ENCODE measurements around the gene ARHGAP24.

The ARHGAP24 gene

GRCh38 chr4:85756938-85757337, 282.0 kb downstream of the ARHGAP24 start:
- DNase-seq, result no peak
- Histone ChIP-seq H3K4me2 (ENCODE audit: low read depth, low read length) (no peak overlapping the region), H3K4me3 (ENCODE audit: low read length) (no peak overlapping the region), H3K9me3 (replicated peaks; ENCODE audit: insufficient read depth, low read length) (no peaks in the 10 kb centered on the region), H3K27me3 (replicated peaks; ENCODE audit: insufficient read depth, low read length) (no peaks in the 10 kb centered on the region), H3F3A (ENCODE audit: insufficient read depth, low read length) (no peaks in the 10 kb centered on the region), H3K4me1 (ENCODE audit: low read length) (no peaks in the 10 kb centered on the region), H3K36me3 (replicated peaks; ENCODE audit: insufficient read depth, low read length) (no peaks in the 10 kb centered on the region), H3K79me2 (ENCODE audit: low read length) (no peaks in the 10 kb centered on the region), H4K20me1 (ENCODE audit: insufficient read depth, low read length) (no peaks in the 10 kb centered on the region), H3K27ac (ENCODE audit: low read length) (no peak overlapping the region), H3K9ac (ENCODE audit: low read length) (no peak overlapping the region), H3K9me2 (replicated peaks; ENCODE audit: insufficient read depth, low read length) (no peaks in the 10 kb centered on the region), H2AFZ (ENCODE audit: low read length) (no peak overlapping the region)
- TF ChIP-seq EZH2 (optimal IDR thresholded peaks at IDR 0.05; ENCODE audit: low read depth, low read length), result no peak
- peak; percentile 26 for TF ChIP-seq CTCF (IDR thresholded peaks at IDR 0.05; ENCODE audit: low read length)

GRCh38 chr4:85759388-85759787, 284.4 kb downstream of the ARHGAP24 start:
- Histone ChIP-seq H3K79me2 (ENCODE audit: low read length) (no peaks in the 10 kb centered on the region), H3K27ac (ENCODE audit: low read length) (no peak overlapping the region), H3F3A (ENCODE audit: insufficient read depth, low read length) (no peaks in the 10 kb centered on the region), H3K9ac (ENCODE audit: low read length) (no peak overlapping the region), H2AFZ (ENCODE audit: low read length) (no peak overlapping the region), H3K27me3 (replicated peaks; ENCODE audit: insufficient read depth, low read length) (no peaks in the 10 kb centered on the region), H3K9me2 (replicated peaks; ENCODE audit: insufficient read depth, low read length) (no peaks in the 10 kb centered on the region), H4K20me1 (ENCODE audit: insufficient read depth, low read length) (no peaks in the 10 kb centered on the region), H3K4me1 (ENCODE audit: low read length) (no peaks in the 10 kb centered on the region), H3K36me3 (replicated peaks; ENCODE audit: insufficient read depth, low read length) (no peaks in the 10 kb centered on the region), H3K4me2 (ENCODE audit: low read depth, low read length) (no peak overlapping the region), H3K9me3 (replicated peaks; ENCODE audit: insufficient read depth, low read length) (no peaks in the 10 kb centered on the region), H3K4me3 (ENCODE audit: low read length) (no peak overlapping the region)
- no peak for TF ChIP-seq EZH2 (optimal IDR thresholded peaks at IDR 0.05; ENCODE audit: low read depth, low read length)
- no peak for DNase-seq

- no peak for DNase-seq
- Histone ChIP-seq H3K27ac (ENCODE audit: low read length) (no peak overlapping the region), H3K4me3 (ENCODE audit: low read length) (no peak overlapping the region), H3K4me1 (ENCODE audit: low read length) (no peaks in the 10 kb centered on the region), H3K9me2 (replicated peaks; ENCODE audit: insufficient read depth, low read length) (no peaks in the 10 kb centered on the region), H3K9me3 (replicated peaks; ENCODE audit: insufficient read depth, low read length) (no peaks in the 10 kb centered on the region), H3F3A (ENCODE audit: insufficient read depth, low read length) (no peaks in the 10 kb centered on the region), H3K4me2 (ENCODE audit: low read depth, low read length) (no peak overlapping the region), H3K79me2 (ENCODE audit: low read length) (no peaks in the 10 kb centered on the region), H3K27me3 (replicated peaks; ENCODE audit: insufficient read depth, low read length) (no peaks in the 10 kb centered on the region), H3K9ac (ENCODE audit: low read length) (no peak overlapping the region), H2AFZ (ENCODE audit: low read length) (no peak overlapping the region), H3K36me3 (replicated peaks; ENCODE audit: insufficient read depth, low read length) (no peaks in the 10 kb centered on the region), H4K20me1 (ENCODE audit: insufficient read depth, low read length) (no peaks in the 10 kb centered on the region)
- no peak for TF ChIP-seq EZH2 (optimal IDR thresholded peaks at IDR 0.05; ENCODE audit: low read depth, low read length)
- no peak for TF ChIP-seq EZH2phosphoT487 (IDR thresholded peaks at IDR 0.05; ENCODE audit: low read length)
- no peak for TF ChIP-seq CTCF (IDR thresholded peaks at IDR 0.05; ENCODE audit: low read length)
Observed at GRCh38 chr4:85760511-85760910, 285.6 kb downstream of the ARHGAP24 start.

- Histone ChIP-seq H3K4me2 (ENCODE audit: low read depth, low read length) (no peak overlapping the region), H3K36me3 (replicated peaks; ENCODE audit: insufficient read depth, low read length) (no peaks in the 10 kb centered on the region), H3K4me3 (ENCODE audit: low read length) (no peak overlapping the region), H3K27ac (ENCODE audit: low read length) (no peak overlapping the region), H3K4me1 (ENCODE audit: low read length) (no peaks in the 10 kb centered on the region), H4K20me1 (ENCODE audit: insufficient read depth, low read length) (no peaks in the 10 kb centered on the region), H3F3A (ENCODE audit: insufficient read depth, low read length) (no peaks in the 10 kb centered on the region), H3K9me3 (replicated peaks; ENCODE audit: insufficient read depth, low read length) (no peaks in the 10 kb centered on the region), H3K9me2 (replicated peaks; ENCODE audit: insufficient read depth, low read length) (no peaks in the 10 kb centered on the region), H2AFZ (ENCODE audit: low read length) (no peak overlapping the region), H3K79me2 (ENCODE audit: low read length) (no peaks in the 10 kb centered on the region), H3K27me3 (replicated peaks; ENCODE audit: insufficient read depth, low read length) (no peaks in the 10 kb centered on the region), H3K9ac (ENCODE audit: low read length) (no peak overlapping the region)
- no peak for TF ChIP-seq EZH2 (optimal IDR thresholded peaks at IDR 0.05; ENCODE audit: low read depth, low read length)
- TF ChIP-seq CTCF (IDR thresholded peaks at IDR 0.05; ENCODE audit: low read length), result no peak
- TF ChIP-seq EZH2phosphoT487 (IDR thresholded peaks at IDR 0.05; ENCODE audit: low read length), result no peak
- no peak for DNase-seq
Observed at GRCh38 chr4:85761803-85762528, 287.0 kb downstream of the ARHGAP24 start.

All from MM.1S (cell line).